Raji (cell line): ENCODE results near the gene ZNF784.

ENCODE experiments used
- POLR2A ChIP-seq: IDR thresholded peaks from 2 replicates; pipeline ENCODE4 v1.6.1; 2011; ENCODE audit warnings: low read depth, low read length, control low read depth; ENCODE audit not compliant: insufficient read depth

Gene ZNF784

GRCh38 chr19:55640577-55641425 is 16.4 kb upstream of the ZNF784 start, which contains the start of gene ZNF580:
TSS of gene ZNF580 (plus strand) at chr19:55641002. CDS start at chr19:55642509, 1,507 bp downstream.
- TF ChIP-seq POLR2A, result no peak; the same call in 1 of the 2 replicates

- 0 out of 2 replicates have a peak, but pooled peaks have one; percentile 20 for TF ChIP-seq POLR2A
Measured at GRCh38 chr19:55640043-55640576, 15.7 kb upstream of the ZNF784 start.

- TF ChIP-seq POLR2A, result peak; percentile 54; the same call in 1 of the 2 replicates
Measured at GRCh38 chr19:55638864-55639359, 14.5 kb upstream of the ZNF784 start.

- TF ChIP-seq POLR2A, result no peak
Measured at GRCh38 chr19:55637534-55637933, 13.2 kb upstream of the ZNF784 start.

GRCh38 chr19:55636723-55637122 is 12.4 kb upstream of the ZNF784 start:
- TF ChIP-seq POLR2A, result no peak

GRCh38 chr19:55635856-55636440 is 11.6 kb upstream of the ZNF784 start:
- TF ChIP-seq POLR2A, result no peak; the same call in 1 of the 2 replicates

- TF ChIP-seq POLR2A, result no peak
Measured at GRCh38 chr19:55635334-55635717, 11.0 kb upstream of the ZNF784 start.

GRCh38 chr19:55633861-55634260 is 9.5 kb upstream of the ZNF784 start:
- TF ChIP-seq POLR2A, result no peak

GRCh38 chr19:55632463-55632834 is 8.1 kb upstream of the ZNF784 start:
- no peak for TF ChIP-seq POLR2A

GRCh38 chr19:55626350-55626749 is 2.0 kb upstream of the ZNF784 start:
- TF ChIP-seq POLR2A, result no peak

GRCh38 chr19:55625004-55625326 is 599 bp upstream of the ZNF784 start:
- TF ChIP-seq POLR2A, result no peak

- TF ChIP-seq POLR2A, result no peak
Measured at GRCh38 chr19:55623561-55623960, 805 bp downstream of the ZNF784 start.

GRCh38 chr19:55623130-55623529 is 1.2 kb downstream of the ZNF784 start:
- TF ChIP-seq POLR2A, result no peak

GRCh38 chr19:55622242-55622969 is 2.0 kb downstream of the ZNF784 start:
- TF ChIP-seq POLR2A, result no peak

- TF ChIP-seq POLR2A, result no peak
Measured at GRCh38 chr19:55621673-55622231, 2.6 kb downstream of the ZNF784 start.
